Measurements from ENCODE around the gene C1QA.
"Not testable (repeated sequence)": the region's sequence is repeated elsewhere in the genome, so short reads cannot be mapped to it uniquely, and the experiment has no call there.

Gene C1QA

DNA sequence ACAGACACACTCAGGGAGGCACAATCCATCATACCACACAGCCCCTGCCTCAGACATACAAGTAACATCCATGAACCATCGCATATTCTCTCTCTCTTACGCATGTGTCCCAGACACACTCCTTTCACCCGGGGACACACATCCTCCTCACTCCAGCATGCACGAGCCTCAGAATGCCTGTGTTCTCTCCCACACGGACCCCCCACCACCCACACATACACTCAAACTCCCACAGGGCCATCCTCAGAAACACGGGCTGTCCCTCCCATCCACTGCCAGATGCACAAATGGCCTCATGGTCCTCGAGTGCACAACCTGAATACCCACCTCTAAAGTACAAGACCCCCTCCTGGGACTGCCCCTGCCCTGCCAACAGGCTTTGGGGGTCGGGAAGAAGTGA lies 4.8 kb downstream of the C1QA start:
- DNase-seq = no peak

DNA sequence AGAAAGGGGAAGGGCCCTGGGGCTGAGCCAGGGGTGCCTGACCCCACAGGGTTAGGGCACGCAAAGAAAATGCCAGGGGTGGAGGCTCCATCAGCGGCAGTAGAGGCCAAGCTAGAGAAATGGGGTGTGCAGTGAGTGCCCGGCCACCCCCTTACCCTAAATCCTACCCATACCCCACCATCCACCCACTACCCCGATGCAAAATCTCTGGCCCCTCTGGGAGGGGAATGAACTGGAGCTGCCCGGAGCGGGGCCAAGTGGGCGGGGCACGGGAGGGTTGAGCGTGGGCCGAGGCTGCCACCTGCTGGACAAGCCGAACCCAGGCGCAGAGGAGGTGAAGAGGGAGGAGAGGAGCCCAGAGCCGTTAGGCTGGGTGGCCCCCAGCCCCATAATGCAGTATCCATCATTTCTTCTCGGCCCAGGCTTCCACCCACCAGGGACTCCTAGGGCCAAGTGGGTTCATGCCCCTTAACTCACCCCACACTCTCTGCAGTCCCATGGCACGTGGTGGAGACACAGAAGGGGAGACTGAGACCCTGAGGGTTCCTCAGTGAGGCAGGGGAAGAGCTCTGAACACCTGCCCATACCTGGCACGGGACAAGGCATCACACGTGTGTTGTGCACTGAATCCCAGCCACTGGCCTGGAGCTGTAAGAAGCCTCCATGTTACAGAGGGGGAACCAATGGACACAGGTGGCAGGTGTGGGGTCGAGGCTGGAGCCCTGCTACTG lies 5.6 kb downstream of the C1QA start:
- peak in 13 of 14 donors; percentile 3 to 81 (median 55) for DNase-seq

GRCh38 chr1:22643381-22643780 lies 7.0 kb downstream of the C1QA start, which contains the start of gene C1QC:
Gene C1QC (plus strand): TSS chr1:22643633. CDS start chr1:22644024, 391 bp downstream.
- DNase-seq = peak in 9 of 14 donors; percentile 16 to 70 (median 36)

GRCh38 chr1:22643928-22644327 lies 7.5 kb downstream of the C1QA start:
- DNase-seq = no peak

- DNase-seq = no peak
These were observed 9.5 kb downstream of the C1QA start for GRCh38 chr1:22645931-22646330.

DNA sequence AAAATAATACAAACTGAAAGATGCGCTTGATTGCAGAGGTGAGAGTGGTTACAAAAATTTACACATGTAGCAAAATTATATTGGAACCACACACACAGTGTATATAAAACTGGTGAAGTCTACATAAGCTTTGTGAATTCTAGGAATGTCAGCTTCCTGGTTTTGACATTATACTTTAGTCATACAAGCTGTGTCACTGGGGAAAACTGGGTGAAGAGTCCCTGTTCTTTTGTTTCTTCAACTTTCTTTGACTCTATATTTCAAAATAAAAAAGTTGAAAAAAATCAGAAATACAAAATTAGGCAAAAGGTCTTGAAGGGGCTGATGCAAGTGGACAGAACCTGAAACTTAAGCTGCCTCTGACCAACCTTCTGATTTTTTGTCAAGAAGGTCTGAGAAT lies 10.0 kb downstream of the C1QA start:
- DNase-seq = no peak

DNA sequence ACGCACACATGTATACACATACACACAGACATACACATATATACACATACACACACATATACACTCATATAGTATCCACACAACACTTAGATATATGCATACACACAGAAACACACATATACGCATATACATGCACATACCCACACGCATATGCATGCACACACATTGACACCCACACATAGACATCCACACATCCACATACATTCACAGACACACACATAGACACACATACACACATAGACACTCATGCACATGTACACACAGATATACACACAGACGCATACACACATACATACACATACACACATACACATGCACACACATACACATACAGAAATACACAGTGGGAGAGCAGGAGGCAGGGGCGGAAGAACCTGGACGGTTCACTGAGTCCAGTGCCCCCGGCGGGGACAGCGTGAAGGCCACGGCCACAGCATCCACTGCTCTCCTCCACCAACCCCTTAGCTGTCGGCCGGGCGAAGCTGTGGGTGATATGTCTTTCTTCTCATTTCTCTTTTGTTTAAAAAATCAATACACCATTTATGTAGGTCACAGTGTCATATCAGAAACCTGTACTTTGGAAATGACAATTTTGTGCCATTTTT lies 13.8 kb downstream of the C1QA start:
- no peak for DNase-seq

DNA sequence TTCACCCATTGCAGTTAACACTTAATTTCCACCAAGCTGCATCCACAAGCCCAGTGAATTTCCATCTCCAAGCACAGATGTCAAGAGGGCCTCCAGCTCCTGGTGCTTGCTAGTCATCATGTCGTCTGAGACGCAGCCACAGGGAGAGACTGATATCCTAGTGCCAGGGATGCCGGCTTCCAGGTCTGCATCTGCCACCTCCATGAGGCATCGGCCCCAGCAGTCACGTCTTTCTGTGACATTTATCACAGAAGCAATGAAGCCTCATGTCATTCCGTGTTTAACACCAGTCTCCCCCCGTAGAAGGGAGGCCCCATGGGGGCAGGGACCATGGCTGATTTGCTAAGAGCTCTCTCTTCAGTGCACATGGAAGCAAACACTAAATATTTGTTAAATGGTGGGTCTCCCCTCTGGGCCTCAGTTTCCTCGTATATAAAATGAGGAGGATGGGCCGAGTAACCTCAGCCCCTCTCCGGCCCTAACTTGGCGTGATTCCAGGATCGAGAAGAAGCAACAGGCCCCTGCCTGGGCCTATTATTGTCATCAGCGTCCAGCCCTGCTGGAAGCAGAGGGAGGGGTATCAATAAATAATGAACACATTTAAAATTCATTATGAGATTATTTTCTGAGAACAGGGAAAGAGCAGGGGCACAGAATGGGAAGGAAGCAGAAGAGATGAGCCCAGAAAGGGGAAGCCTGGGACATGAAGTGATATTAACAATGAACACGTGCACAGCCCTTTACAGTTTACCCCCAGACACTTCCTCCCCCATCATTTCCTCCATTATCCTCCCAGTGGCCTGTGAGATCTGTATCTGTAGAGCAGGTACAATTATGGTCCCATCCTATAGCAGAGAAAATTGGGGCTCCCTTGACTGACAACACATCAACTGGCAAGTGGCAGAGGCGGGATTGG lies 15.8 kb downstream of the C1QA start:
- no peak for DNase-seq

DNA sequence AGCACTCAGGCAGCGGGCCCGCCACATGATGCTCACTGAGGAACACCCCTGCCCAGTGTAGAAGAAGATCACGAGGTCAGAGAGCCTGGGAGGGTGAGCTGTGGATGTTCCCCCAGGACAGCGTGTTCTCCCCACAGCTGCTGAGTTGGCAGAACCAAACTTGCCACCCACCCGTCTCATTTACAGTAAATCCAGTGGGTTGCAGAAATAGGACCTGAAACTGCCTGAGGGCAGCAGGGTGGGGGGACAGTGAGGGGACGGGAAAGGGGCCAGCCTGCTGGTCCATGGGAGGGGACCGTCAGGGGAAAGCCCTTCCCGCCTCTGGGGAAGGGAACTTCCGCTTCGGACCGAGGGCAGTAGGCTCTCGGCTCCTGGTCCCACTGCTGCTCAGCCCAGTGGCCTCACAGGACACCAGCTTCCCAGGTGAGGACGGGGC lies 16.5 kb downstream of the C1QA start, which contains the start of gene C1QB:
C1QB (plus strand) TSS at position 356 of the 436 bp plus-strand sequence. CDS start 6,227 bp downstream, outside the sequence.
- peak in 11 of 14 donors; percentile 9 to 67 (median 46) for DNase-seq

DNA sequence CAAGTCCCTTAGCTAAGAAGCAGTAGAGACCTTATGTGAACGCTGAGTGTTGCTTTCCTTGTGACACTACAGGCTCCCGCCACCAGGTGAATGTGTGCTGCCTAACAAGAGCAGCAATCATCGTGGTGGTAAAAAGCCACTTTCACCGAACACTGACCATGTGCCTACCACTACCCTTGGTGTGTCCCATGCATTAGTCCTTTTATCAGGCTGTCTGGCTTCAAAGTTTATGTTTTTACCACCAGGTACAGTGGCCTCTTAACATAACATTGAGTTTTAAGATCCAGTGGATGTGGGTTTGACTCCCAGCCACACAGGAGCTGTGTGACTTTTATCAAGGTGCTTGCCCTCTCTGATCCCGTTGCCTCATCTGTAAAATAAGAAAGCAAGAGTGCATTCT lies 18.3 kb downstream of the C1QA start:
- no peak for DNase-seq

GRCh38 chr1:22658385-22659163 lies 22.1 kb downstream of the C1QA start:
- no peak for DNase-seq

DNA sequence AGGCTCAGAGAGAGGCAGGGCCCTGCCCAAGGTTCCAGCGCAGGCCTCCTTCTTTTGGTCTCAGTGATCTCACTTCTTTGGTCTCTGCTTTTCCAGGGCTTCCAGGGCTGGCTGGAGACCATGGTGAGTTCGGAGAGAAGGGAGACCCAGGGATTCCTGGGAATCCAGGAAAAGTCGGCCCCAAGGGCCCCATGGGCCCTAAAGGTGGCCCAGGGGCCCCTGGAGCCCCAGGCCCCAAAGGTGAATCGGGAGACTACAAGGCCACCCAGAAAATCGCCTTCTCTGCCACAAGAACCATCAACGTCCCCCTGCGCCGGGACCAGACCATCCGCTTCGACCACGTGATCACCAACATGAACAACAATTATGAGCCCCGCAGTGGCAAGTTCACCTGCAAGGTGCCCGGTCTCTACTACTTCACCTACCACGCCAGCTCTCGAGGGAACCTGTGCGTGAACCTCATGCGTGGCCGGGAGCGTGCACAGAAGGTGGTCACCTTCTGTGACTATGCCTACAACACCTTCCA lies 24.4 kb downstream of the C1QA start:
- DNase-seq = no peak

GRCh38 chr1:22661880-22662279 lies 25.5 kb downstream of the C1QA start:
- DNase-seq = no peak

- peak in 5 of 14 donors; percentile 11 to 54 (median 42) for DNase-seq
These were observed 25.9 kb downstream of the C1QA start for GRCh38 chr1:22662318-22662717.

- DNase-seq = no peak
These were observed 26.6 kb downstream of the C1QA start for GRCh38 chr1:22662986-22663408.

- DNase-seq = no peak
These were observed 29.3 kb downstream of the C1QA start for GRCh38 chr1:22665752-22666151.

- DNase-seq = no peak
These were observed 30.0 kb downstream of the C1QA start for GRCh38 chr1:22666412-22666811.

GRCh38 chr1:22668840-22669239 lies 32.4 kb downstream of the C1QA start:
- not testable (repeated sequence) for DNase-seq

- no peak for DNase-seq
These were observed 34.0 kb downstream of the C1QA start for GRCh38 chr1:22670352-22670975.

DNA sequence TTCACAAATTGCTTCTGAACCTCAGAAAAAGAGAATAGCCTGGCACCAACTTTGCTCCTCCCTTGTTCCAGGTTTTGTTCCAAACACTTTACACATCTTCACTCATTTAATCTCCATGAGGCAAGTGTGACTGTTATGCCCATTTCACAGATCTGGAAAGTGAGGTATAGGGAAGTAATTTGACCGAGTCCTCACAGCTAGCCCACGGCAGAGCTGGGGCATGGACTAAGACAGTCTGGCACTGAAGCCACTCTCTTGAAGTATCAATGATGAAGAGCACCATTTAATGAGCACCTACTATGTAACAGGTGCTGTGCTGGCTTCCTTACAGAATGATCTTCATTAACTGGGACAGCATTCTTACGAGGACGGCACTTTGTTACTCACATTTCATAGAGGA lies 35.6 kb downstream of the C1QA start:
- DNase-seq = no peak

All from C1 segment of cervical spinal cord (tissue), 14 donors.